GM21786 (cell line): Measurements from ENCODE around the gene ARPC2.

Experiments used
- ATAC-seq: cut with Tn5 transposase; IDR thresholded peaks from one replicate; pipeline ENCODE4 v1.9.1; 2021; ENCODE audit not compliant: unreplicated experiment

ARPC2 gene

DNA sequence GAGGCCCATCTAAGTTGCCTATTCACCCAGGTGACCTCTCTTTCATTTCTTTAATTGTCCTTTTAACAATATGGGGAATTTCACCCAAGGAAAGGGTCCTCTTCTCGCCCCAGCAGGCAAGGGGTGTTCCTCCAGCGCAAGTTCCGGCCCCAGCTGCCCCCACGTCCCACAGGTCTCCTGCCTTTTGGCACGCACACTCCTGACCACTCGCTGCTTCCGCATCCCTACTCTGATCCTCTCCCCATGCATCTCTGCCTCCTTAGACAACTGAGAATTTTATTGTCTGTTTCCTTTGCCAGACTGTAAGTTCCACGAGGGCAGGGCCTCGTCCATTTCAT lies 684 bp upstream of the ARPC2 start:
- ATAC-seq = no peak

DNA sequence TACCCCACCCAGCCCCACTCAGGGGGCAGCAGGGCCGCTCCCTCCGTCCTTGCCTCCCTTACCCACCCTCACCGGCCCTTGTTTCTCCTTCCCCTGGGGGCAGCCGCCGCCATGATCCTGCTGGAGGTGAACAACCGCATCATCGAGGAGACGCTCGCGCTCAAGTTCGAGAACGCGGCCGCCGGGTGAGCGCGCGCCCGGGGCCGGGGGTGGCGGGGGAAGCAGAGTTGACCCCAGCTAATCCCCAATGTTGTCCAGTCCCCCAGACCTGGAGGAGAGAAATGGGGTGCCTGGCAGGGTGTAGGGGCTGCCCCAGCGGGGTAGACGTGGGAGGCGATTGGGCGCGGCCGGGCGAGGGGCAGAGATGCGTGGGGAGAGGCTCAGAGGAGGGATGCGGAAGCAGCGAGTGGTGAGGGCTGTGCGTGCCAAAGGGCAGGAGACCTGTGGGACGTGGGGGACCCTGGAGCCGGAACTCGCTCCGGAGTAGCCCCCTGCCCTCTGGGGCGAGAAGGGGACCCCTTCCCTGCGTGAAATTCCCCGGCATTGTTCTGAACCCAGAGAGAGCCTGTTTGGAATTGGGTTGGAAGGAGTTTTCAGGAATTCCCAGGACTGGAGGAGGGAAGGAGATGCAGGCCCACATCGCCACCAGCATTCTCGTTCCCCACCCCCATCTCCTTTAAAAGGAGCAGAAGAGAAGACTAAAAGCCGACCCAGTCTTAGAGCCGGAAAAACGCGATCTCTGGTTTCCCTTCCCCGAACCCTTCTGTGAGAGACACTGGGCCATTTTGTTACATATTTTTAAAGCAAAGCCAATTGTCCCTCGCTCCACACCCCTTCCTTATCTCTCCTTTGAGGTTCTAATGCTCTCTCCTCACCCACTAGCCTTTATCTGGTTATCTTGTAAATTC lies 625 bp downstream of the ARPC2 start:
- peak; percentile 26 for ATAC-seq

DNA sequence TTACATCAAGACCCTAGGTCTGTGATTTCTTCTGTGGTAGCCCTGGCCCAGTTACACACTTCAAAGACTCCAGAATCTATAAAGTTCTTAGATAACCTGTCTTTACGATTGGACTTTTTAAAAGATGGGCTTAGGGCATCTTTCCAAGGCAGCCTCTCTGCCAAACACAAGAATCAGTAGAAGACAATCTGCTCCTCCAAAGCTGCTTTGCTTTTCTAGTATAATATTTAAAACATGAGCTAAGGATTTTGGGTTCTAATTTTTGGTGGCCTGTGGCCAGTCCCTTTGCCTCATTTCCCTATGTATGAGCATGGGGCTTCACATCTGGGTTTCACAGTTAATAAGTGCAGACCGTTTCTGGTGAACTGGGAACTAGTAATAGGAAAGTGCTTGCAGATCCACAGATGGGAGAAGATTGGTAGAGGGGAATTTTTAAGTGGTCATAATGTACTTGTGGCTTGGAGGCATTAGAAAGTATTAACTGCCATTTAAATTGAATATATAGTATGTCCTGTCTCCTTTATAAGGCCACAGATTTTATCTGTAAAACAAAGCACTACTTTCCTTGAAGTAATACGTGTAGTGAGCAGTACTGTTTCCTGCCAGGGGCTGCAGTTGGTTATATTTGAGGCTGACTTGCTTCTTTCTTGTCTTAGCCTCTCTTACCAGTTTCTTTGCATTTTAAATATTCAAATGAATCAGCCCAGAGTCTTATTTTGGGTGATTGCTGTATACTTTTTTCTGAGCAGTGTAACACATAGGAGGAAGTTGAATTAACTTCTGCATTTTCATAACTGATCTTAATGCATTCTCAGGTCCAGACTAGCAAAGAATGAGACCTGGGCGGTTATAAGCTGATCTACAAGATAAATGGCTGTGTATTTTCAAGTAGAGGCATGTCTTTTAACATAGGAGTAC lies 1.5 kb downstream of the ARPC2 start:
- ATAC-seq = peak; percentile 48

DNA sequence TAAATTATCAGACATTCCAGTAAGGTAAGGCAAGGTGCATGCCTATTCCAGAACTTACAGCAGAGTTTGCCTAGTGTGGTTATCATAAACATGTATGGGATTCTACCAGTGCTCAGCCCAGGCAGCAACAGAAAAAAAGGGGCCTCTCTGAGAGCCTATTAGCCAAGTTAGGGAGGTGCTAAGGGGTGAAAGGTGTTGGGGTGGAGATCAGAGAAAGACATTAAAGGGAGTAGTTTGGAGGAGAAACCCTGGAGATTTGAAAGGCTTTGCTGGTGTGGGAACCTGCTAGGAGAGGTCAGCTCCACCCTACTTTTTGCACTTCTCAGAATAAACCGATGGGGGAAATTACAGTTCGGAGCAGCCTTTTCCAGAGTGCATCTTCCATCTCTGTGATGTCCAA lies 2.9 kb downstream of the ARPC2 start:
- no peak for ATAC-seq

DNA sequence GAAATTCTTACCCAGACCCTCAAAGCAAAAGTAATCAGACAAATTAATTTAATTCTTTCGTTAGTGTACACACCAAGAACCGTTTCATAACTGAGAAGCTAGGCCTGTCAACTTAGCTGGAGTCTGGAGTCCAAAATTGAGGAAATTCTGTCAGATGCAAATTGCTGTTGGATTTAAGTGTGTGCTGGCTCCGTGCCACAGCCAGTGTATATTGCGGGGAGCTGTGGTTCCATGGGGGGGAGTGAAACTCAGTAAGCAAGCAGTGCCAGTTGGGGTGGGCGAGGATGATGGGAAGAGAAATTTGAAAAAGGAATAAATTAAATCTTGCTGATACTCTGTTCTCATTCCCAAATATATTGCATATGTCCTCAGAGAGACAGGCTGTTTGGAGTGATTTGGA lies 4.0 kb downstream of the ARPC2 start:
- ATAC-seq = no peak

DNA sequence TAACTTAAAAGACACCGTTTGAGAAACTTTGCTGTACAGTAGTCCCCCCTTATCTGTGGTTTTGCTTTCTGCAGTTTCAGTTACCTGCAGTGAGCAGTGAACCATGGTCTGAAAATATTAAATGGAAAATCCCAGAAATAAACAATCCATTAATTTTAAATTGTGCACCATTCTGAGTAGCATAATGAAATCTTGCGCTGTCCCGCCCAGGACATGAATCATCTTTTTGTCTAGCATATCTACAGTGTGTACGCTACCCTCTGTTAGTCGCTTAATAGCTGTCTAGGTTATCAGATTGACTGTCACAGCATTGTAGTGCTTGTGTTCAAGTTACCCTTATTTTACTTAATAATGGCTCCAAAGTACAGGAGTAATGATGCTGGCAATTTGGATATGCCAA lies 6.1 kb downstream of the ARPC2 start:
- ATAC-seq = no peak

DNA sequence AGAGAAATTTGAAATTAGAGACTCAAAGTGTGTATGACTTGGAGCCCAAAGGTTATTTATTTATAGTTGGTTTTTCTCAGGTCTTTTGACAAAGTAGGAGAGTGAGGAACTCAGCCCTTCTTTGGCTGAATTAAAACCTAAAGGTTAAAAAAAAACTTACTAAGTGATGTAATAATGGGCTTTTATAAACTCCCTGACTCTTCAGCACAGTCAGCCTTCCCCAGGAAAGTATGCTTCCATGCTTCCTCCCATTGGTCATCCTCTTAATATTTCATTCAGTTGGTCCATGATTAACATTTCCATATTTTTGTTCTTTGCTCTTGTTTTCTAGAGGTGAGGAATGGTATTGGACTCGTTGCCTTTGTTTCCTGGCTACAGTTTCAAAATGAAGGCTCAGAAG lies 7.2 kb downstream of the ARPC2 start:
- ATAC-seq = no peak

DNA sequence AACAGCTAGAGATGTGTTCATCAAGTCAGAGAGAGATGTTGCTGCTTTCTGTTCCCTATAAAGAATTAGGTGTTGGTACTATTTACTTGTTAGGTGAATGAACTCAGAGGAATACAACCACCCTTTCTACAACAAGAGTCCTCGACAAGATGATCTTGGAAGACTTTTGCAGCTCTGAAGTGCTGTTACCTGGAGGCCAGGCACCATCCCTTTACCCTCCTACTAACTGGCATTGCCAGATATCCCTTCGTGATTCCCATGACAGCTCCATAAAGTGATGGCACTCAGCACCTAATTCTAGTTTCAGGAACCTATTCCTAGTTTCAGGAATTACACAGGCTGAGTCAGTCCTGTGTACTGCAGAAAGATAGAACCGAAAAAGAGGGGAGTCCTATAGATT lies 9.9 kb downstream of the ARPC2 start:
- no peak for ATAC-seq

DNA sequence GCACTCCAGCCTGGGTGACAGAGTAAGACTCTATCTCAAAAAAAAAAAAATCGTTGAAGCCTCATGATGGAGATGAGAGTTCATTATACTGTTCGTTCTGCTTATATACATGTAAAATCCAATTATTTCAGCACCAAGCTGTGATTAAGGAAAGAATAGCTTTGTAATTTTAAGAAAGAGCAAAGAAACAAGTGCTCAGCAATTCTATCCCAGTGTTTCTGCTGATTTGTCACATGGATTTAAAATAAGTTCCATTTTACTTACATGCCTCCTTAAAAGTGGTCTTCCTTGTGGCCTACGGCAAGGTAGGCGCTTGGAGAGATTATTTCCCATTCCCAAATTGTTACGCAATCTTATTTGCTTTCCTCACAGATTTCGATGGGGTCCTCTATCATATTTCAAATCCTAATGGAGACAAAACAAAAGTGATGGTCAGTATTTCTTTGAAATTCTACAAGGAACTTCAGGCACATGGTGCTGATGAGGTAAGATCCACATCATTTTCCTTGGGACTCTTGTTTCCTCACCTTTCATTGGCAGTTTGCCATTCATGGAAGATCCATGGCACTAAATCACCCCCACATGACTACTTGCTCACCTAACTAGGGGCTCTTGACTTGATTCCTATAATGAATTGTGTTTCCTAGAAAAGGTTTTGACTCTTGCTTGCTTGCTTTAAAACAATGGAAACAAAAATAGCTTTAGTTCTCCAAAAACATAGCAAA lies 11.5 kb downstream of the ARPC2 start:
- no peak for ATAC-seq

DNA sequence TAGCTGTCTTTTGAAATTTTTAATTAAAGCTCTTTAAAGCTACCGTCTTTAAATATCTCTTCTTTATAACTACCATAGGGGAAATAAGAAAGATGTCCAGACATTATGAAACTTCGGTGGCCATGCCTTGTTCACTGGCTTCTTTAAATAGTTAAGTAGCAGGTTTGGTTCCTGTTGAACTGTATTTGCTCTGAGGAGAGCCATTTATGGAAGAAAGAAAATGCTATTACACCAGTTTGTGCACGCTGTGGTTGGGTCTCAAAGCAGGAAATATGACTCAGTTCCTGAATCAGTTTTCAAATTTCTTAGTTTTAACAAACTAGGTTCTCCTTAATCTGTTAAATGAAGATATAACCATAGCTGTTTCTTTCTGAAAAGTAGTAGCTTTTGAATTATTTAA lies 12.2 kb downstream of the ARPC2 start:
- ATAC-seq = peak; percentile 94

DNA sequence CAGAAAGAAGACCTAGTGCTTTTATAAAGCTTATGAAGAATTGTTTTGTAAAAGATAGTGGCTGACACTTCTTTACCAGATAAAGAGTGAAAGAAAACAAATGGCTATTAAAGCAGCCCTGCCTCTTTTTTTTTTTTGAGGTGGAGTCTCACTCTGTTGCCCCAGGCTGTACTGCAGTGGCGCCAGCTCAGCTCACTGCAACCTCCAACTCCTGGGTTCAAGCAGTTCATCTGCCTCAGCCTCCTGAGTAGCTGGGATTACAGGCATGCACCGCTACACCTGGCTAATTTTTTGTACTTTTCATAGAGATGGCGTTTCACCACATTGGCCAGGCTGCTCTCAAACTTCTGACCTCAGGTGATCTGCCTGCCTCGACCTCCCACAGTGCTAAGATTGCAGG lies 12.9 kb downstream of the ARPC2 start:
- ATAC-seq = no peak

DNA sequence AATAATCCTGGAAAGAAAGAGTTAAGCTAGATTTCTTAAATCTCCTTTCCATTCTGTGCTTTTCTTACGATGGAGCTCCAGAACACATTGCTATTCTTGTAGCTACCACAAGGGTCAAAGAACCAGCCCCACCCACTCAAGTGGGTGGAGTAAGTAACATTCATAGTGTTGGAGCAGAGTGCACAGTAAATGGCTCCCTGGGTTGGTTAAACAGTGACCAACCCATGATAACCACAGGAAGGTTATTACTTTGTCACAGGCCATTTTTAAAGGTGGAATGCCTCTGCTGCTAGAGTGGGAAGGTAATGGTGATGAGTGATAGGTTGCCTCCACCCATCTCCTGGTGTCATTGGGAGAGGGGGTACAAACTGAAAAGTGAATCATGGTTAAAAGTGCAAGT lies 13.9 kb downstream of the ARPC2 start:
- ATAC-seq = peak; percentile 53

DNA sequence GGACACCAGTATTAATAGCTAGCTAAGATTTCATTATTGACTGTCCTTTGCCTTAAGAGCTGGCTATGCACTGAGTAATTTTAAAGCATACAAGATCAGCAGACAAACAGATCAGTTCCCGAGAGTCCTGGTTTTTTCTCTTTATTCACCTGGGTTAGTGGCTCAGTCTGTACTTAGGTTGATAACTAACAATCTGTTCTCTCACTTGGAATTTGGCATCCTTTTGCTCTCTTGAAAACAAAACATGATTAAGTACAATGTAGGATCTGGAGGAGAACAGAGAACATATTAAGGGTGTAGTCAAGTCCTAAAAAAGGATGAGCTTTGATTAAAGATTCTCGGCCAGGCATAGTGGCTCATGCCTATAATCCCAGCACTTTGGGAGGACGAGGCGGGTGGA lies 16.6 kb downstream of the ARPC2 start:
- no peak for ATAC-seq

DNA sequence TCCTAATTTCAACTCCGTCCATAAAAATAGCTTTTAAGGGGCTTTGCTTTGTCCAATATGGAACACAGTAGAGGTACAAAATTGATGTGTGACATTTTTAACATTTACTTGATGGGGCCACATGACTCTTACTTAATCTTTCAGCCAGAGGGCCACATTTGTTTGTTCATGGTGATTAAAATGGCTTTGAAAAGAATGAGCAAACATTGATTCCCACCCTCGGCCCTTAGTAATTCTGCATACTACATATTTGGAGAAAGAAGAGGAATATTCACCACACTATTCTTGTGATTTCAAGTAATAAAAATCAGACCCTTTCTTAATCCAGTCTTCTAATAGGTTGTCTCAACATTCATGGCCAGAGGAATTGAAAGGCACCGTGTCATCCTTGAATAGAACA lies 17.5 kb downstream of the ARPC2 start:
- no peak for ATAC-seq

DNA sequence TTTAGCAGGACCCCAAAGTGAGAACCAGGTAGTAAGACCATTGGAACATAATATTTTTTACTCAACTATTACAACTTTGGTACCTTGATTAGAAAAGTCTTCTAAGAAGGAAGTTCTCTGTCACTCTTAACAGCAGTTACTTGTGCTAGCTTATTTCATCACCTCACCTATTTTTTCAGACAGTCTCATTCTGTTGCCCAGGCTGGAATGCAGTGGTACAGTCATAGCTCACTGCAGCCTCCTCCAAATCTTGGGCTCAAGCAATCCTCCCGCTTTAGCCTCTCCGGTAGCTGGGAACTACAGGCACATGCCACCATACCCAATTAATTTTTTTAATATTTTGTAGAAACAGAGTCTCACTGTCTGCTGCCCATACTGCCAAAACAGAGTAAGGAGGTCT lies 18.0 kb downstream of the ARPC2 start:
- ATAC-seq = no peak

DNA sequence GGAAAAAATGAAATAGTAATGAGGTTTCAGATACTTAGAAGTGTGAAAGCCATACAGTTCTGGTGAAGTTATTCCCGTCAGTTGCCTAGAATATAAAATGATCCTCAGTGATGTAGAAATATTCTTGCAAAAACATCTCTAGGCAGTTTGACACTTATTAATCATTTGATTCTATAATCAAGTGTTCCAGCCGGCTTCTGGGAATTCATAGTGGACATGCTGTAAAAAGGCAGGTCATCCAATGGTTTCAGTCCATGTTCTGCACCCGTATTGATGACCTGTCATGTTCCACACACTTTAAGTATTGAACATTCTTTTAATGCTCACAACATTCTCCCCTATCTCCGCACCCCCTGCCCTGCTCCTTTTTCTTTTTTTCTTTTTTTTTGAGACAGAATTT lies 19.8 kb downstream of the ARPC2 start:
- ATAC-seq = no peak

DNA sequence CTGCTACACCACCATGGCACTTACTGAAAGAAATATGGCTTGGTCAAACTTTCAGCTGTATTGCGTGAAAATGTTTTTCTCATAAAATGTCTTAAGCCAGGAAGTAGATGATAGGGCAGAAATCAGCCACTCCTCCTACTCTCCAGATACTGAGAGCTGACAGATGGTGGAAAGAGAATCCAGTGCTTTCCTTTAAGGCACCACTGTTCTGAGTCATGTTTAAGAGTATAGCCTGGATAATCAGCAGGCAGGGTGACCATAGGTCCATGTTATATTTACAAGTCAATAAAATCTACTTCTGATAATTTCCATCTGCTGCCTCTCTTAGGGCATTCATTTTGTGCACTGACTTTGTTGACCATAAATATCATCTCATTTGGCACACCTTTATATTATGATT lies 21.9 kb downstream of the ARPC2 start:
- no peak for ATAC-seq

DNA sequence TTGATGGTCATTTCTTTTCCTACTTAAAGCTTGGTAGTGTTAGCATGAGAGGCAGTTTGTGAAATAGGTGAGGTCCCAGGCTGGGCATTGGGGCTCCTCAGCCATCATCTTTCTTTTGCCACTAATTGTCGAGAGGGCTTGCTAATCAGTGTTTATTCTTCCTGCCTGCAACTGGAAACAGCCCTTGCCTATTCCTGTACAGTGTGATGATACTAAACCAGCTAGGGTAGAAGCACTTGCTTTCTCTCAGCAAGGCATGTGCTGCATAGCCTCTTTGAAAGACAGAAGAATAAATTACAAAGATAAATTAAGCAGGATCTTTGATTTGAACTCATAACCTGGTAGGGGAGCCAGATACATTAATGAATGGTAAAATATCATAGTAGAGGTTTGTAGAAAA lies 27.2 kb downstream of the ARPC2 start:
- ATAC-seq = no peak

DNA sequence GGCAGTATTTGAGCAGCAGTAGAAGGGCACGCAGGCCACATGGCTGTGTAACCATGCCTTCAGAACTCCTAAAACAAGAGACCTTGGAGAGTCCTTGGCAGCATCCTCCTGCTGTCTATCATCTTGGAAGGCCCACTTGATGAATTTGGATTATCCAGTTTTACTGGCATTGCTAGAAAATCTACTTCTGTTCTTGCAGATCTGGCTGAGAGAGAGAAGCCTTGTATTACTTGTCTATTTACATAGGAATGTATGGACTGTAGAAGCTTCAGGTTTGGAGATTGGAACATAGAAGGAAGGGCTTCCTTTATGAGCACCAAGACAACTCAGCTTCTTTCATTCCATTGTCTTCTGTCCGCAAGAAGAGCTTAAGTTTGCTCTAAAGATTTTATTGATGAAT lies 27.7 kb downstream of the ARPC2 start:
- ATAC-seq = no peak

DNA sequence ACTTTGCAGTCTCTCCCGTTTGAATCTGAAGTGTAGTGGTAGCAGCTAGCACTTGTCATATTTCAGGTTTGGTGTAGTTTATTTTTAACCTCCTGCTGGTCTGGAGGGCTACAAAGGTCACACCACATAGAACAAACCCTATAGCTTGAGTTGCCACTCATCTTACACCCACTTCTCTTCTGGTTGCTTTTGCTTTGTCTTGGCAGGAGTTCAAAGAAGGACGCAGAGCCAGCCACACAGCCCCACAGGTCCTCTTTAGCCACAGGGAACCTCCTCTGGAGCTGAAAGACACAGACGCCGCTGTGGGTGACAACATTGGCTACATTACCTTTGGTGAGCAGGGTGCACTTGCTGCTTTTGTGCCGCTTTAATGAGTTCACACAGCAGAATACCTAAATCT lies 28.2 kb downstream of the ARPC2 start:
- ATAC-seq = no peak

DNA sequence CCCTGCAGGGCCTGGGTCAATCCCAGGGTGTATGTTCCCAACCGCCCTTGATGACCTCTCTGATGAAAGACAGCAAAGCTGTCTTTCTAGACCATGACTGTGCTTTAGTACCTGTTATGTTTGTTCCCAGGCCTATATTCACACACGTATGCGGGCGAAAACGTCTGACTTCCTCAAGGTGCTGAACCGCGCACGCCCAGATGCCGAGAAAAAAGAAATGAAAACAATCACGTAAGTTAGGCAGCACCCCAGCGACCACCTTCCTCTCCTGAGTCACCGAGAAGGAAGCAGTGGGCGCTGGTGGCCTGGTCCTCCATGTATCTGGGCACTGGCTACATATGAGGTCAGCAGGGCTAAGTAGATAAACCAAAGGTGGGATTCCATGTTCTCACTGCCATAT lies 32.7 kb downstream of the ARPC2 start:
- ATAC-seq = no peak
